ENCODE measurements around the gene ST3GAL6. TPM values are rescaled to one million over a fixed set of nuclear protein-coding genes. Genes with fewer than 3 reads are reported as not detected.

Gene ST3GAL6
- polyA plus RNA-seq, 3 donors = 21.0 to 49.5 (median 22.8) TPM

GRCh38 chr3:98739266-98739665, 23.9 kb upstream of the ST3GAL6 start:
- Histone ChIP-seq H3K79me2 (ENCODE audit: insufficient read depth, low read length) (peaks cover 35% of the 10 kb centered on the region), H3K4me3 (replicated peaks in 1 of 3; ENCODE audit: low read depth in 2 of 3, low read length in 3 of 3) (no peak overlapping the region), H3K9ac (ENCODE audit: insufficient read depth, low read length, poor library complexity, severe bottlenecking) (no peak overlapping the region), H3K36me3 (replicated peaks in 1 of 2; ENCODE audit: control insufficient read depth in 1 of 2, insufficient read depth in 2 of 2, low read length in 2 of 2) (no peaks in the 10 kb centered on the region), H2AFZ (ENCODE audit: insufficient read depth, low read depth, low read length, poor library complexity, severe bottlenecking) (no peak overlapping the region), H3K4me2 (replicated peaks; ENCODE audit: extremely low read depth, low read length, poor library complexity, severe bottlenecking) (no peak overlapping the region), H3K9me3 (replicated peaks in 1 of 2; ENCODE audit: control insufficient read depth in 1 of 2, insufficient read depth in 1 of 2, low read length in 2 of 2) (no peaks in the 10 kb centered on the region), H4K20me1 (ENCODE audit: insufficient read depth, low read length) (no peaks in the 10 kb centered on the region), H3K4me1 (ENCODE audit: control insufficient read depth in 1 of 2, insufficient read depth in 2 of 2, low read length in 2 of 2) (peaks cover 4 to 13% of the 10 kb centered on the region in 2 donors), H3K27me3 (ENCODE audit: control insufficient read depth in 2 of 2, insufficient read depth in 2 of 2, low read length in 2 of 2) (no peaks in the 10 kb centered on the region), H3K27ac (ENCODE audit: low read depth in 1 of 2, low read length in 2 of 2) (no peak overlapping the region)
- Mint-ChIP-seq H3K36me3 (peaks cover 0 to 1% of the 10 kb centered on the region in 2 donors), H3K27me3 (ENCODE audit: low read depth in 3 of 3) (no peaks in the 10 kb centered on the region), H3K27ac (peak overlapping the region in 1 of 7 donors; percentile 26), H3K9me3 (no peaks in the 10 kb centered on the region), H3K4me1 (peaks cover 29% of the 10 kb centered on the region), H3K4me3 (no peak overlapping the region)
- intact Hi-C loops (cut with micrococcal nuclease) = no loop called here
- DNase-seq = no peak
- TF ChIP-seq CTCF (IDR thresholded peaks at IDR 0.05) = no peak

- H3K9ac ChIP-seq (ENCODE audit: insufficient read depth, low read length, poor library complexity, severe bottlenecking) = no peak overlapping the region
- Mint-ChIP-seq H3K27ac (no peak overlapping the region), H3K4me3 (no peak overlapping the region), H3K36me3 (peaks cover 0 to 1% of the 10 kb centered on the region in 2 donors), H3K27me3 (ENCODE audit: low read depth in 3 of 3) (no peaks in the 10 kb centered on the region), H3K4me1 (peaks cover 26% of the 10 kb centered on the region), H3K9me3 (no peaks in the 10 kb centered on the region)
- H3K4me3 ChIP-seq (replicated peaks in 1 of 3; ENCODE audit: low read depth in 2 of 3, low read length in 3 of 3) = no peak overlapping the region
- H3K36me3 ChIP-seq (replicated peaks in 1 of 2; ENCODE audit: control insufficient read depth in 1 of 2, insufficient read depth in 2 of 2, low read length in 2 of 2) = no peaks in the 10 kb centered on the region
- TF ChIP-seq CTCF (IDR thresholded peaks at IDR 0.05) = no peak
- WGBS (ENCODE audit: insufficient coverage) = 100% methylated on average over 2 of the region's 4 CpGs
- peaks cover 29% of the 10 kb centered on the region for H3K79me2 ChIP-seq (ENCODE audit: insufficient read depth, low read length)
- DNase-seq = no peak
- no peaks in the 10 kb centered on the region for H3K27me3 ChIP-seq (ENCODE audit: control insufficient read depth in 2 of 2, insufficient read depth in 2 of 2, low read length in 2 of 2)
- H4K20me1 ChIP-seq (ENCODE audit: insufficient read depth, low read length) = no peaks in the 10 kb centered on the region
- peaks cover 2 to 11% of the 10 kb centered on the region in 2 donors for H3K4me1 ChIP-seq (ENCODE audit: control insufficient read depth in 1 of 2, insufficient read depth in 2 of 2, low read length in 2 of 2)
- H3K4me2 ChIP-seq (replicated peaks; ENCODE audit: extremely low read depth, low read length, poor library complexity, severe bottlenecking) = no peak overlapping the region
- intact Hi-C loops (cut with micrococcal nuclease) = no loop called here
- H3K27ac ChIP-seq (ENCODE audit: low read depth in 1 of 2, low read length in 2 of 2) = no peak overlapping the region
- no peaks in the 10 kb centered on the region for H3K9me3 ChIP-seq (replicated peaks in 1 of 2; ENCODE audit: control insufficient read depth in 1 of 2, insufficient read depth in 1 of 2, low read length in 2 of 2)
- H2AFZ ChIP-seq (ENCODE audit: insufficient read depth, low read depth, low read length, poor library complexity, severe bottlenecking) = no peak overlapping the region
These were observed 22.8 kb upstream of the ST3GAL6 start for GRCh38 chr3:98740324-98740723.
